IPS DF 4.7 (cell line): ENCODE measurements around the gene BACH2.

ENCODE experiments used
- DNase-seq: peaks from one replicate; pipeline ENCODE4 v3.0.0-alpha.2; 2013; ENCODE audit warnings: low spot score; ENCODE audit errors: extremely low read depth

The BACH2 gene

GRCh38 chr6:90098627-90099026, 198.0 kb downstream of the BACH2 start:
- no peak for DNase-seq

GRCh38 chr6:90098001-90098531, 198.6 kb downstream of the BACH2 start:
- no peak for DNase-seq

GRCh38 chr6:90097356-90097755, 199.3 kb downstream of the BACH2 start:
- DNase-seq, result no peak

- no peak for DNase-seq
Observed at GRCh38 chr6:90096818-90097217, 199.8 kb downstream of the BACH2 start.

- DNase-seq, result no peak
Observed at GRCh38 chr6:90095788-90096187, 200.9 kb downstream of the BACH2 start.

GRCh38 chr6:90095145-90095544, 201.5 kb downstream of the BACH2 start:
- DNase-seq, result no peak

GRCh38 chr6:90093558-90094073, 203.0 kb downstream of the BACH2 start:
- DNase-seq, result no peak

- DNase-seq, result no peak
Observed at GRCh38 chr6:90090866-90091265, 205.8 kb downstream of the BACH2 start.

GRCh38 chr6:90088009-90088408, 208.6 kb downstream of the BACH2 start:
- DNase-seq, result no peak

- DNase-seq, result no peak
Observed at GRCh38 chr6:90087106-90087833, 209.4 kb downstream of the BACH2 start.

GRCh38 chr6:90086517-90086916, 210.1 kb downstream of the BACH2 start:
- DNase-seq, result no peak

GRCh38 chr6:90083891-90084290, 212.8 kb downstream of the BACH2 start:
- no peak for DNase-seq

GRCh38 chr6:90082847-90083246, 213.8 kb downstream of the BACH2 start:
- DNase-seq, result no peak

- no peak for DNase-seq
Observed at GRCh38 chr6:90080876-90081481, 215.7 kb downstream of the BACH2 start.

- no peak for DNase-seq
Observed at GRCh38 chr6:90079560-90080490, 216.8 kb downstream of the BACH2 start.

- no peak for DNase-seq
Observed at GRCh38 chr6:90078513-90079289, 217.9 kb downstream of the BACH2 start.

- DNase-seq, result no peak
Observed at GRCh38 chr6:90076511-90077415, 219.9 kb downstream of the BACH2 start.

- no peak for DNase-seq
Observed at GRCh38 chr6:90074161-90074850, 222.3 kb downstream of the BACH2 start.

- no peak for DNase-seq
Observed at GRCh38 chr6:90072935-90073464, 223.6 kb downstream of the BACH2 start.
